NT2/D1 (cell line): Measurements from ENCODE around the gene ACSF2.
"Not testable (repeated sequence)": the region's sequence is repeated elsewhere in the genome, so short reads cannot be mapped to it uniquely, and the experiment has no call there.

Source experiments
- DNase-seq: peaks from one replicate; pipeline ENCODE4 v3.0.0-alpha.2; 2011; ENCODE audit warnings: low read depth, low spot score
- H3K27me3 ChIP-seq: 2 replicates; pipeline ENCODE4 v1.6.0; 2011; ENCODE audit warnings: mild to moderate bottlenecking; ENCODE audit not compliant: insufficient read length, insufficient read depth
- H3K36me3 ChIP-seq: 2 replicates; pipeline ENCODE4 v1.6.1; 2011; ENCODE audit warnings: mild to moderate bottlenecking, low read length, mixed read lengths; ENCODE audit not compliant: insufficient read depth, insufficient read length
- H3K4me1 ChIP-seq: 2 replicates; pipeline ENCODE4 v1.5.1; 2011; ENCODE audit not compliant: insufficient read depth, insufficient read length
- H3K4me3 ChIP-seq: 2 replicates; pipeline ENCODE4 v1.5.1; 2011; ENCODE audit warnings: low read depth; ENCODE audit not compliant: insufficient read length
- H3K9ac ChIP-seq: 2 replicates; pipeline ENCODE4 v1.6.0; 2011; ENCODE audit warnings: low read depth; ENCODE audit not compliant: insufficient read length
- H3K9me3 ChIP-seq: 2 replicates; pipeline ENCODE4 v1.5.1; 2011; ENCODE audit warnings: mild to moderate bottlenecking, low read length; ENCODE audit not compliant: insufficient read depth
- SUZ12 ChIP-seq: IDR thresholded peaks from 2 replicates; pipeline ENCODE4 v1.6.1; 2011; ENCODE audit not compliant: insufficient read length, insufficient read depth; ENCODE audit errors: extremely low read depth
- YY1 ChIP-seq: IDR thresholded peaks from 2 replicates; pipeline ENCODE4 v1.6.1; 2011; ENCODE audit not compliant: insufficient read length, insufficient read depth
- ZNF274 ChIP-seq: IDR thresholded peaks from 2 replicates; pipeline ENCODE4 v1.6.1; 2011; ENCODE audit warnings: mild to moderate bottlenecking, low read depth, low read length

The ACSF2 gene

DNA sequence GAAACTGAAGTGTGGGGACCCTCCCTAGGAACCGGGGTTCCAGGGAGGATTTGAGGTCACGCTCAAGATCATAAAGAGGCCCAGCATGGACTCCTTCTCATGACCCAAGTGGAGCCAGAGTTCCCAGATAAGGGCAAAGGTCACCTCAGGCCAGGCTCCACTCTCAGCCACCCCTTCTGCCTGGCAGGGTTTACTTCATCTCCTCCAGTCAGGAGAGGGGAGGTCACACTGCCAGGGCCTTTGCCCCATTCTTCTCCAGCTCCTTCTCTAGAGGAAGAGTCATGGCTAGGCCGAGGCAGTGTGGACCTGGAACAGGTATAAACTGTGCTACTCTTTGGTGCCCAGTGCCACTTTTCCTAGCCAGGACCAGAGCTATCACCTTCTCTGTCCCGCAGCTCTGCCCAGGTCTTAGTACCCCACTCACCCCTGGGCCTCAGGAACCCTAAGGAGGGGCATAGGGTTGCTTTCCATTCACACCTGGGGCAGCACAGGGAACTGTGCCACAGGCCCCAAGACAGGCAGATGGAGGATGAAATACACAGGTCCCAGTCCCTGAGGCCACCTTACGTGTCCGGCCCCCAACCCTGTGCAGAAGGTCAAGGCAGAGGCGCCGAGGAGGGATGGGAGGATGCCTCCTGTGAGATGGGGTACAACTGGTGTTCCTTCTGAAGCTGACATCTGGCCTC, 879 bp upstream of the ACSF2 start:
- TF ChIP-seq SUZ12 = no peak
- TF ChIP-seq YY1 = no peak
- no peak for TF ChIP-seq ZNF274
- peak overlapping the region; percentile 76 for H3K9ac ChIP-seq
- peaks cover 7% of the 10 kb centered on the region for H3K4me1 ChIP-seq
- DNase-seq = no peak
- H3K4me3 ChIP-seq = peak overlapping the region; percentile 40
- H3K27me3 ChIP-seq = peaks cover 5% of the 10 kb centered on the region
- peaks cover 4% of the 10 kb centered on the region for H3K36me3 ChIP-seq
- H3K9me3 ChIP-seq = no peaks in the 10 kb centered on the region; the same call in 1 of the 2 replicates

DNA sequence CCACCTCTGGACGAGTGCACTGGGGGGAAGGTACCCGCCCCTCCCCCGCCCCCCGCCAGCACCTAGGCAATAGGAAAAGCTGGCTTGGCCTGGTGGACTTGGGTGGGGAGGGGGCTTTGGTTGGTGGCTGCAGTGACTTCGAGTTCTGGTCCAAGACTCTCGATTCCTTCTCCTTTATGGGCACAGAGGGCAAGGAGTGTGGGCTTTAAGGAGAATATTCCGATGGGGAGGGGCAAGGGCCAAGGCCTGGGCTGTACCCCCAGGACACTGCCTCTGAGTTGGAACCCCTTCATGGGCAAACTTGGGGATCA, 409 bp downstream of the ACSF2 start:
- H3K4me1 ChIP-seq = peaks cover 7% of the 10 kb centered on the region
- H3K36me3 ChIP-seq = peaks cover 4% of the 10 kb centered on the region
- peak overlapping the region; percentile 54 for H3K4me3 ChIP-seq

DNA sequence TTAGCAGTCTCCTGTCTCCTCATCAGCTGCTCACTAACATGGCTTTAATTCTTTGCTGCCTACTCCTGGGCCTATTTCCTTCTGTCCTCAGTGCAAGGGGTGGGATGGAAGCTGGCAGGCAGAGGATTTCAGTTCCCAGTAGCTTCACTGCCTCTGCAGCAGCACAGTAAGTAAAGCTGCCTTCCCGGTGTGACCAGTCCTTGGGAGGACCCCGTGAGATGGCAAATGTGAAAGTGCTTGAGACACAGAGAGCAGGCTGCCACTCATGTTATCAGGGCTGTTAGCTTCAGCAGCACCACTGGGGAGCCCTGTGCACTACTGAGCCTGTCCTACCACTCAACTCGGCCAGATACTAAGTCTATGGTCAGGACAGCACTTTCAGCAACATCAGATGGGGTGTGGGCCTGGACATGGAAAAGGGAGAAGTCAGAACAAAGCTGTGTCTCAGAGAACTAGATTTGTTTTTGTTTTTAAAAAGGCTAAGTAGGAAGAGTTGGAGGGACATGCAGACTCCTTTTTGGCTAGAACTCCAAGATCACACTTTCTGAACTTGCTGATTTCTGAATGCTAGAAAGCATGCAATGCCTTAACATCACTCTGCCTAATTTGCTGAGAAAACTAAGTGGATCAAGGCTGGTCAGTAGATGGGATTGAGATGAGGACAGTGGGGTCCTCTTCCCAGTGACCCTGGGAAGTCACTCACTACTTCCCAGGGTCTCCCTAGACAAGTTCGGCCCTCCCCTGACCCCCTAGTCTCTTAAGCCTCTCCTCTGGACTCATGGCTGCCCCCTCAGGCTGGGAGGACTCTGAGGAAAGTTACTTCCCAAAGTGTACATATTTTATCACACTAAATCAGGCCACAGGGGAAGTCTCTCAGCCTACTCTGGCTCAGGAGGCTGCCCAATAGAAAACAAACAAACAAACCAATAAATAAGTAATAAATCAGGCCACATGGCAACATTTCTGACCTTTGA, 1.1 kb downstream of the ACSF2 start:
- H3K9me3 ChIP-seq = no peaks in the 10 kb centered on the region; the same call in 1 of the 2 replicates
- peaks cover 5% of the 10 kb centered on the region for H3K27me3 ChIP-seq
- H3K4me1 ChIP-seq = peaks cover 9% of the 10 kb centered on the region
- peaks cover 4% of the 10 kb centered on the region for H3K36me3 ChIP-seq
- no peak for DNase-seq
- H3K9ac ChIP-seq = peak overlapping the region; percentile 87
- peak overlapping the region; percentile 54 for H3K4me3 ChIP-seq
- TF ChIP-seq ZNF274 (no peak), YY1 (no peak), SUZ12 (no peak)

More for the DNA sequence above, 409 bp downstream of the ACSF2 start:
- peaks cover 5% of the 10 kb centered on the region for H3K27me3 ChIP-seq
- H3K9ac ChIP-seq = peak overlapping the region; percentile 87
- no peak for DNase-seq
- H3K9me3 ChIP-seq = no peaks in the 10 kb centered on the region; the same call in 1 of the 2 replicates
- TF ChIP-seq YY1 = no peak
- no peak for TF ChIP-seq ZNF274
- no peak for TF ChIP-seq SUZ12

DNA sequence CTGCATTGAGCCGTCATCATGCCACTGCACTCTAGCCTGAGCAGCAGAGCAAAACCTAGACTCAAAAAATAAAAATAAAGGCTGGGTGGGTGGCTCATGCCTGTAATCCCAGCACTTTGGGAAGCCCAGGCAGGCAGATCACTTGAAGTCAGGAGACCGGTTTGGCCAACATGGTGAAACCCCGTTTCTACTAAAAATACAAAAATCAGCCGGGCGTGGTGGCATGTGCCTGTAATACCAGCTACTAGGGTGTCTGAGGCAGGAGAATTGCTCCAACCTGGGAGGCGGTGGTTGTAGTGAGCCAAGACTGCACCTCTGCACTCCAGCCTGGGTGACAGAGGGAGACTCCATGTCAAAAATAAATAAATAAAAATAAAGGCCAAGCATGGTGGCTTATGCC, 2.1 kb downstream of the ACSF2 start:
- H3K4me1 ChIP-seq, H3K9ac ChIP-seq, H3K36me3 ChIP-seq, H3K4me3 ChIP-seq, H3K27me3 ChIP-seq, DNase-seq, H3K9me3 ChIP-seq: not testable (repeated sequence)

DNA sequence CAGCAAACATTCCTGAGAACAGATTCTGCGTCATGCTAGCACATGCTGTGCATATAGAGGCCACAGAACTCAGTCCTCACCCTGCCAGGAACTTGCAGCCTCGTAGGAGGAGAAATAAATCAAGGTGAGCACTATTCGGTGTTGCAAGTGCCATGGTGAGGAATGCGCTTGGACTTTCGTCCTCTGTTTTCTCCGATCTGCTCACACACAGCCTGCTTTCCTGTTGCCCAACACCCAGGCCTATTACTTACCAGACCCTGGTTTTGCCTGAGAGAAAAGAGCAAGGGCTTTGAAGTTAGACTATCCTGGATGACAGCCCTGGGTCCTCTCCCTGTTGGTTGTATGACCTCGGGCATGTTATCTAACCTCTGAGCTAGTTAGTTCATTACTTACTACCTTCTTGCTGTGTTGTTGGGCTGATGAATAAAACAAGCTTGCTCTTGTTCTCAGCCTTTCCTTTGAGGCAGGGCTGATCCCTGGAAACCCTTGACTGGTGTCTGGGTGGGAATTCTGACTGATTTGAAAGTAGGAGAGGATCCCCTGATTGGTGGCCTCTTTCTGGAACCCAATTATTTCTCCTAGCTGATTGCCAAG, 2.9 kb downstream of the ACSF2 start:
- H3K9me3 ChIP-seq = no peaks in the 10 kb centered on the region; the same call in 1 of the 2 replicates
- H3K9ac ChIP-seq = no peak overlapping the region
- DNase-seq = no peak
- H3K4me3 ChIP-seq = no peak overlapping the region
- H3K4me1 ChIP-seq = peaks cover 9% of the 10 kb centered on the region
- peaks cover 4% of the 10 kb centered on the region for H3K36me3 ChIP-seq
- H3K27me3 ChIP-seq = peaks cover 5% of the 10 kb centered on the region
- TF ChIP-seq YY1 (no peak), ZNF274 (no peak), SUZ12 (no peak)

DNA sequence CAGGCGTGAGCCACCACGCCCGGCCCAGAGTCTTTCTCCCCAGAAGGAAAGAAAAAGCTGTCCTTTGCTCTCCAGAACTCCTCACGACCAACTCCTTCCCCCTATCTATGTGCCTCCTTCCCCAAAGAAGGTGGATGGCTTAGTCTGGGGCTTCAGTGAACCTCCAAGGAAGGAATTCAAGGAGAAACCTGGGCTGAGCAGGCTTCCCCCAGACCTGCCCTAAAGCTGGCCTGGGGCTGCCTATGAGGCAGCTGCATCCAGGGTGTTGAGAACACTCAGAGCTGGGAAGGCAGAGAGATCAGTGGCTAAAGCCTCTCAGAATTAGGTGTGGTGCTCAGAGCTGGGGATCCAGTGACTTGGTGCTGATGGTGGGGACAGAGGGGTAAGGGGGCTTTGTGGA, 3.8 kb downstream of the ACSF2 start:
- no peak for DNase-seq
- Histone ChIP-seq H3K4me3 (no peak overlapping the region), H3K36me3 (peaks cover 4% of the 10 kb centered on the region), H3K4me1 (peaks cover 8% of the 10 kb centered on the region), H3K9me3 (no peaks in the 10 kb centered on the region; the same call in 1 of the 2 replicates), H3K27me3 (peaks cover 5% of the 10 kb centered on the region), H3K9ac (peak overlapping the region; percentile 36)
- TF ChIP-seq YY1 (no peak), SUZ12 (no peak), ZNF274 (no peak)
